VCaP (cell line): ENCODE results near the gene ITGB1.

ENCODE experiments used
- H3K27ac ChIP-seq: fragments of 450-650 bp; 2 replicates; pipeline ENCODE4 v1.5.1; 2017
- TF ChIP-seq, protein P1 (sequence below): fragments of 450-650 bp; conservative IDR thresholded peaks from 2 replicates; pipeline ENCODE4 v1.5.1; 2017; ENCODE audit warnings: mild to moderate bottlenecking, moderate library complexity

The ITGB1 gene

DNA sequence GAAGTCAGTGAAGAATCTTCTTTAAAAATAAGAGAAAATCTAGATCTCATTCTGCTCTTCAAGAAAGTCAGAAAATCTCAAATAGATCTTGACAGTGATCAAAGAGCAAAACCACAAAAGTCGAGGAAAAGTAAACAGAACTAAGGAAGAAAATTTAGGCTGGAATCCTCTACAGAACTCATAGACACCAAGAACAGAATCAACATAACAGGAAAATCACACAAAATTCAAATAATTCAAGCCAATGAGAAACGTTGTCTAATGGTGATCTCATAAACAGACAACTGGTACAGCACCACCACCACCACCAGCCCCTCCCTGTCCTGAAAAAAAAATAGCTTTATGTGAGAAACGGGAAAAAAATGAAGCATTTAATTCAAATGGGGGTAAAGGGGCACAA, 6.9 kb downstream of the ITGB1 start:
- peak overlapping the region; percentile 33; the same call in 1 of the 2 replicates for H3K27ac ChIP-seq
- TF ChIP-seq, protein P1, sequence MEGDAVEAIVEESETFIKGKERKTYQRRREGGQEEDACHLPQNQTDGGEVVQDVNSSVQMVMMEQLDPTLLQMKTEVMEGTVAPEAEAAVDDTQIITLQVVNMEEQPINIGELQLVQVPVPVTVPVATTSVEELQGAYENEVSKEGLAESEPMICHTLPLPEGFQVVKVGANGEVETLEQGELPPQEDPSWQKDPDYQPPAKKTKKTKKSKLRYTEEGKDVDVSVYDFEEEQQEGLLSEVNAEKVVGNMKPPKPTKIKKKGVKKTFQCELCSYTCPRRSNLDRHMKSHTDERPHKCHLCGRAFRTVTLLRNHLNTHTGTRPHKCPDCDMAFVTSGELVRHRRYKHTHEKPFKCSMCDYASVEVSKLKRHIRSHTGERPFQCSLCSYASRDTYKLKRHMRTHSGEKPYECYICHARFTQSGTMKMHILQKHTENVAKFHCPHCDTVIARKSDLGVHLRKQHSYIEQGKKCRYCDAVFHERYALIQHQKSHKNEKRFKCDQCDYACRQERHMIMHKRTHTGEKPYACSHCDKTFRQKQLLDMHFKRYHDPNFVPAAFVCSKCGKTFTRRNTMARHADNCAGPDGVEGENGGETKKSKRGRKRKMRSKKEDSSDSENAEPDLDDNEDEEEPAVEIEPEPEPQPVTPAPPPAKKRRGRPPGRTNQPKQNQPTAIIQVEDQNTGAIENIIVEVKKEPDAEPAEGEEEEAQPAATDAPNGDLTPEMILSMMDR, result no peak

DNA sequence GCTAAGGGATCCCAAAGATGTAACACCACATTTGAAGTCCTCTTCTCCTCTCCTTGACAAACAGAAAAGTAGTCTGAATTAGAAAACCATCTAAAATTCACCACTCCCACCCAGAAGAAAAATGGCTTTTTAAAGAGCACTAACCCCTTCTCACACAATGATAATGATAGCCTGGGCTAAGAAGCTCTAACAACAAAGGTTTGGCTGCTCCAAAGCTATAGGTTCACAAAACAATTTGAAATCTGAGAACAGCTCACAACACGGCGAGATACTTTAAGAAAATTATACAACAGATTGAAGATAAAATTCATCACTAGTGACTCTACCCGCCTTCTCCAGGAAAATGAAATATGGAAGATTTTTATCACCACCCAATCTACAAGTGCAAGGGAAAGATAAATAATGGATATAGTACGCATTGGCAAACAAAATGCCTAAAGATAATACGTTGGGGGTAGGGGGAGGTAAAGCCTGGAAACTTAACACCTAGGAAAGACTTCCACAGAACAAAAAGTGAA, 7.4 kb downstream of the ITGB1 start:
- TF ChIP-seq, protein P1, result no peak
- H3K27ac ChIP-seq, result peak overlapping the region; percentile 33

DNA sequence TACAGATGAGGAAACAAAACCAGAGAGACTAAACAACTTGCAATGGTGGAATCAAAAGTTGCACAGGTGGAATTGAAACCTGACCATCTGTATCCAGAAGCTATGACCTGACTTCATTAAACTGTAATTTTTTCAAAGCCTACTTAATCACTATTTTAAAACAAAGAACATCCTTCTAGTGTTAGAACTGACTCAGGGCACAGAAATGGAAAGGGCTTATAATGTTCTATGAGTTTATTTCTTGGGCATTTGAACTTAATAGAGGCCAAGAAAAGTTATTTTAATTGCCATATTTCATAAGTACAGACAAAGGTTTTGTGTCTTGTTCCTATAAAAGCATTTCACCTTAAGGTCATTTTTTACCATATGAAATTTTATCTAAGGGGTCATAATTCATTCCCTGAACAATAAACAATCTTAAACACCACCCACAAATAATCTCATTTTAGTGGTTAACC, 8.8 kb downstream of the ITGB1 start:
- TF ChIP-seq, protein P1, result no peak
- H3K27ac ChIP-seq, result no peak overlapping the region

DNA sequence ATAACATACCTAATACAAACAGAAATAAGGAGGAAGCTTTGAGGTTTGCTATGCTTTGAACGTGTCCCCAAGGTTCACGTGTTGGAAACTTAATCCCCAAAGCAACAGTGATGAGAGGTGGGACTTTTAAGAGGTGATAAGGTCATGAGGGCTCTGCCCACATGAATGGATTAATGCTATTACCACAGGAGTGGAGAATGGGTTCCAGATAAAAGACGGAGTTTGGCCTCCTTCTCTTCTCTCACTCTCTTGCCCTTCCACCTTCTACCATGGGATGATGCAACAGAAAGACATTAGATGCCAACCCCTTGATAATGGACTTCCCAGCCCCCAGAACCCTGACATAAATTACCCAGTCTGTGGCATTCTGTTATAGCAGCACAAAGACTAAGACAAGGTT, 9.6 kb downstream of the ITGB1 start:
- H3K27ac ChIP-seq, result no peak overlapping the region

DNA sequence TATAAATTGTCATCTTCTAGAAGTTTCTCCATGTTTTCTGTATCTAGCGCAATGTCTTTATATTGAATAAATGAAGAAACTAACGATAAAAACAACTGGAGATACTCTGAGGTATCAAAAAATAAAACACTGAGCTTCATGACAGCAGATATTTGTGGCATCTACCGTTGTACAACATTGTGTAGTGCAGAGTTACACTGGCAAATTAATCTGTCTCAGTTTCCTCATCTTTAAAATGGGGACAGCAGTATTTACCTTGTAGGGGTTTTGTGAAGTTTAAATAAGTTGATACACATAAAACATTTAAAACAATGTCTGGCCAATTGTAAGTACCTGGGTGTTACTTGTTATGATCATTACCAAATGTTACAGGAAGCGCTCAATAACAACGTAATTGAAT, 10.4 kb downstream of the ITGB1 start:
- TF ChIP-seq, protein P1, result no peak
- H3K27ac ChIP-seq, result no peak overlapping the region

More for the DNA sequence above, 9.6 kb downstream of the ITGB1 start:
- TF ChIP-seq, protein P1, result no peak

DNA sequence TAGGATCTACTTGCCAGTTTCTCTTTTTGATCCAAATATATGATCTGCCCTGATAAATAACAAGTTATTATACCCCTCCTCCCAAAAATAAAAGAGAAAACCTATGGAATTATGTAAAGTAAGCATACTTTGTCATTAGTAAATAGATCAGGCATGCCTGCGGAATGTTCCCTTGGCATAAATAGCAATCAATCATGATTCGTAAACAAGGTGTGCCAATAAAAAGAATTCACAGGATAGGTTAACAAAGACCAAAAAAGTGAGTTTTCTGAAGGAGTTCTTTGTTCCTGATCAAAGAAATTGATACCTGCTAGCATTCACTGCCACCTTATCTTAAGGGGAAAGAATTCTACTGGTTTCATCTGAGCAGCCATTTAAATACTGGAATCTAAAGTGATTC, 11.9 kb downstream of the ITGB1 start:
- TF ChIP-seq, protein P1, result no peak
- peak overlapping the region; percentile 38 for H3K27ac ChIP-seq

DNA sequence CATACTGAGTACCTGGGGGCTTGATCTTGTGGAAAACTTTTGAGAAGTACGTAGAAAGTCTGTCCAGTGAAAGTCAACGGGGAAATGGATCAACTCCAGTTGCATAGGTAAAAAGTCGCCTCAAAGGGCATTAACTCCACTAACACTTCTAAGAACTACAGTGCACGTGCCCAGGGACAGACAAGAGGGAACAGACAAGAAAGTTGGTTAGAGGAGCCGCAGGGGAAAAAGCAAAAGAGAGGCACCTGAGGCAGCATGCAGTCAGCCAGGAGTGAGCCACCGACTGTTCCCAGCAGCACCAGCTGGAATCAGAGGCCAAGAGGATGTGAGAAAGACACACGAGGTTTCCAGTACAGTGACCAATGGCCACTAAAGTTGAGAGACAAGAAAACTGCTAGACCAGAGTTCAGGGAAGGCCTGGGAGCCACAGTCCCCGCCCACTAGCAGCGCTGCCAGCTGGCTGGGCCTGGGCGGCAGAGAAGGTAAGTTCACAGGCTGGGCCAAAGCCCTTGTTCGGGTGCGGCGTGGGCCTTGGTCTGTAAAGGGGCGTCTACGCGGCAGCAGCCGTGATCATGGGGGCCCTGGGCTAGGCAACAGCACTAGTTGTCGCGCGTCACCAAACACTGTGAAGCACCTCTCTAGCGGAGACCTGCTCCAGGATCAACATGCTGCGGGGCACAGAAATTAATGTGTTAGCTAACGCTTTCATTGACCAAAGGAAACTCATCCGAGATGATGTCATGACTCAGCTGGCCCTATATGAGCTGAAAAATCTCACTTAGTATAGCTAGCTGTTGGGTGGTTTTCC, 14.0 kb downstream of the ITGB1 start:
- TF ChIP-seq, protein P1, result no peak
- no peak overlapping the region for H3K27ac ChIP-seq
